ENCODE data around the gene TBC1D30.

- TF ChIP-seq NR3C1 (IDR thresholded peaks at IDR 0.05) (no peak), MAFK (IDR thresholded peaks at IDR 0.05; ENCODE audit: partially characterized antibody) (no peak), ZSCAN20 (CRISPR knock-in tag; IDR thresholded peaks at IDR 0.05) (no peak), CTCF (IDR thresholded peaks at IDR 0.05) (no peak), POLR2A (IDR thresholded peaks at IDR 0.05; ENCODE audit: low read length) (no peak), EP300 (IDR thresholded peaks at IDR 0.05) (no peak), FOSL2 (IDR thresholded peaks at IDR 0.05) (no peak), FOSL2 (CRISPR knock-in tag; IDR thresholded peaks at IDR 0.05) (no peak), CHD2 (IDR thresholded peaks at IDR 0.05; ENCODE audit: low read length, partially characterized antibody) (no peak)
- TF ChIP-seq, protein P1, sequence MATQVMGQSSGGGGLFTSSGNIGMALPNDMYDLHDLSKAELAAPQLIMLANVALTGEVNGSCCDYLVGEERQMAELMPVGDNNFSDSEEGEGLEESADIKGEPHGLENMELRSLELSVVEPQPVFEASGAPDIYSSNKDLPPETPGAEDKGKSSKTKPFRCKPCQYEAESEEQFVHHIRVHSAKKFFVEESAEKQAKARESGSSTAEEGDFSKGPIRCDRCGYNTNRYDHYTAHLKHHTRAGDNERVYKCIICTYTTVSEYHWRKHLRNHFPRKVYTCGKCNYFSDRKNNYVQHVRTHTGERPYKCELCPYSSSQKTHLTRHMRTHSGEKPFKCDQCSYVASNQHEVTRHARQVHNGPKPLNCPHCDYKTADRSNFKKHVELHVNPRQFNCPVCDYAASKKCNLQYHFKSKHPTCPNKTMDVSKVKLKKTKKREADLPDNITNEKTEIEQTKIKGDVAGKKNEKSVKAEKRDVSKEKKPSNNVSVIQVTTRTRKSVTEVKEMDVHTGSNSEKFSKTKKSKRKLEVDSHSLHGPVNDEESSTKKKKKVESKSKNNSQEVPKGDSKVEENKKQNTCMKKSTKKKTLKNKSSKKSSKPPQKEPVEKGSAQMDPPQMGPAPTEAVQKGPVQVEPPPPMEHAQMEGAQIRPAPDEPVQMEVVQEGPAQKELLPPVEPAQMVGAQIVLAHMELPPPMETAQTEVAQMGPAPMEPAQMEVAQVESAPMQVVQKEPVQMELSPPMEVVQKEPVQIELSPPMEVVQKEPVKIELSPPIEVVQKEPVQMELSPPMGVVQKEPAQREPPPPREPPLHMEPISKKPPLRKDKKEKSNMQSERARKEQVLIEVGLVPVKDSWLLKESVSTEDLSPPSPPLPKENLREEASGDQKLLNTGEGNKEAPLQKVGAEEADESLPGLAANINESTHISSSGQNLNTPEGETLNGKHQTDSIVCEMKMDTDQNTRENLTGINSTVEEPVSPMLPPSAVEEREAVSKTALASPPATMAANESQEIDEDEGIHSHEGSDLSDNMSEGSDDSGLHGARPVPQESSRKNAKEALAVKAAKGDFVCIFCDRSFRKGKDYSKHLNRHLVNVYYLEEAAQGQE (IDR thresholded peaks at IDR 0.05): no peak
Observed at GRCh38 chr12:64833928-64834327, 9.5 kb downstream of the TBC1D30 start.

Measured in A549 (cell line).